HepG2 (cell line): ENCODE results near the gene FRMD4B. TPM values are rescaled to one million over a fixed set of nuclear protein-coding genes. Genes with fewer than 3 reads are reported as not detected.
A peak's percentile ranks its signal among the peaks of the same experiment; 100 is the strongest.

Experiments
- ATAC-seq: fragments of 200-7000 bp; cut with Tn5 transposase; 3 replicates; pipeline ENCODE4 v1.9.1; 2020; ENCODE audit warnings: mild to moderate bottlenecking, moderate library complexity
- Bru-seq: library from RNA; stranded (reverse); fragments of 400-500 nt; gene quantifications from one replicate; lab custom pipeline; 2021; lab: Mats Ljungman, UMichigan
- BruChase-seq, 2 experiments: library from RNA; stranded (reverse); fragments of 400-500 nt; gene quantifications; one replicate each; lab custom pipeline; 2021; lab: Mats Ljungman, UMichigan
- BruUV-seq: library from RNA; stranded (reverse); fragments of 400-500 nt; replicated peaks from 2 replicates; lab custom pipeline; 2021; lab: Mats Ljungman, UMichigan
- CTCF ChIA-PET: fragments of 300-600 bp; formaldehyde crosslinking; extraction: SDS; loops from one replicate; lab custom pipeline; 2021; ENCODE audit warnings: low total read pairs, inconsistent platforms, low intra/inter-chr PET ratio; lab: Yijun Ruan, JAX
- POLR2A ChIA-PET: fragments of 350-600 bp; sonication (Branson Sonifier 250); formaldehyde crosslinking; loops from one replicate; lab custom pipeline; 2020; ENCODE audit warnings: antibody characterized with exemption, inconsistent platforms; lab: Yijun Ruan, JAX
- DNase-seq: peaks from one replicate; pipeline ENCODE4 v3.0.0-alpha.2; 2015; ENCODE audit warnings: low spot score
- FAIRE-seq: peaks from 3 replicates; lab custom pipeline; 2011; peaks lifted over from hg19 to GRCh38; lab: Jason Lieb, UNC
- H2AFZ ChIP-seq: one replicate; pipeline ENCODE4 v1.6.1; 2011; ENCODE audit warnings: low read length, inconsistent platforms
- H3K27ac ChIP-seq: fragments of 300-600 bp; 3 replicates; pipeline ENCODE4 v1.8.0; 2011; ENCODE audit warnings: mixed run types, mild to moderate bottlenecking, mixed read lengths, low read length, inconsistent platforms; ENCODE audit not compliant: insufficient read depth; ENCODE audit errors: extremely low read length
- H3K27me3 ChIP-seq, 2 experiments: fragments of 200-600 bp in 1 of 2; 2 replicates in 1 of 2; 3 replicates in 1 of 2; pipeline versions ENCODE4 v1.6.0 to v1.8.0; 2011; ENCODE audit warnings: low read length in 2 of 2, mild to moderate bottlenecking in 2 of 2, moderate library complexity in 2 of 2, inconsistent platforms in 1 of 2; ENCODE audit not compliant: insufficient read depth in 2 of 2, control insufficient read depth in 1 of 2
- H3K36me3 ChIP-seq, 2 experiments: fragments of 200-600 bp in 1 of 2; replicated peaks in 1 of 2; 2 replicates in 1 of 2; 3 replicates in 1 of 2; pipeline versions ENCODE4 v1.5.1 to v1.8.0; 2011; ENCODE audit warnings: low read length in 2 of 2, inconsistent platforms in 1 of 2; ENCODE audit not compliant: insufficient read depth in 2 of 2, control insufficient read depth in 1 of 2
- H3K4me1 ChIP-seq: 2 replicates; pipeline ENCODE4 v1.5.1; 2012; ENCODE audit warnings: low read length, inconsistent platforms; ENCODE audit not compliant: insufficient read depth
- H3K4me2 ChIP-seq: 2 replicates; pipeline ENCODE4 v1.6.0; 2011; ENCODE audit warnings: low read depth, low read length, inconsistent platforms
- H3K4me3 ChIP-seq, 3 experiments: fragments of 200-600 bp in 1 of 3; sonication (generic), shearing (Covaris generic) in 1 of 3; replicated peaks in 1 of 3; 2 replicates each; pipeline ENCODE4 v1.5.1; 2011 to 2016; ENCODE audit warnings: low read length in 3 of 3, inconsistent platforms in 2 of 3, low read depth in 2 of 3, mild to moderate bottlenecking in 2 of 3, control low read depth in 1 of 3, mixed read lengths in 1 of 3; ENCODE audit not compliant: insufficient read depth in 1 of 3
- H3K79me2 ChIP-seq: one replicate; pipeline ENCODE4 v1.6.1; 2011; ENCODE audit warnings: low read length, inconsistent platforms; ENCODE audit not compliant: insufficient read depth
- H3K9ac ChIP-seq: 2 replicates; pipeline ENCODE4 v1.6.0; 2011; ENCODE audit warnings: mild to moderate bottlenecking, low read depth, low read length, inconsistent platforms; ENCODE audit not compliant: insufficient read depth
- H3K9me3 ChIP-seq: 2 replicates; pipeline ENCODE4 v1.5.1; 2012; ENCODE audit warnings: mild to moderate bottlenecking, low read length
- H4K20me1 ChIP-seq: 2 replicates; pipeline ENCODE4 v1.6.0; 2011; ENCODE audit warnings: inconsistent platforms, mild to moderate bottlenecking, low read length, moderate library complexity; ENCODE audit not compliant: insufficient read depth
- AKAP8 ChIP-seq: sonication (generic); formaldehyde crosslinking; IDR thresholded peaks from 2 replicates; pipeline ENCODE4 v1.5.1; 2020; ENCODE audit warnings: mild to moderate bottlenecking, missing genetic modification reagents
- GABPB1 ChIP-seq: IDR thresholded peaks from 2 replicates; pipeline ENCODE4 v1.6.1; 2016; ENCODE audit warnings: mild to moderate bottlenecking, missing genetic modification reagents, moderate library complexity, missing compliant biosample characterization
- HCFC1 ChIP-seq: fragments of 150-350 bp; IDR thresholded peaks from 2 replicates; pipeline ENCODE4 v1.6.1; 2014; ENCODE audit warnings: low read depth, low read length
- HOXA7 ChIP-seq: sonication (generic); formaldehyde crosslinking; IDR thresholded peaks from 2 replicates; pipeline ENCODE4 v1.8.1; 2022; ENCODE audit warnings: mild to moderate bottlenecking, missing genetic modification reagents, moderate library complexity
- KLF13 ChIP-seq: sonication (generic); formaldehyde crosslinking; IDR thresholded peaks from 2 replicates; pipeline ENCODE4 v1.4.0; 2020; ENCODE audit warnings: mild to moderate bottlenecking, missing genetic modification reagents
- PHF5A ChIP-seq: IDR thresholded peaks from one replicate; pipeline ENCODE4 v1.6.1; 2018; ENCODE audit warnings: low read depth, missing genetic modification reagents; ENCODE audit not compliant: unreplicated experiment
- SALL2 ChIP-seq: sonication (generic); formaldehyde crosslinking; IDR thresholded peaks from 2 replicates; pipeline ENCODE4 v1.8.1; 2023; ENCODE audit warnings: mild to moderate bottlenecking, missing genetic modification reagents, inconsistent platforms
- U2AF1 ChIP-seq: fragments of 200-400 bp; formaldehyde crosslinking; optimal IDR thresholded peaks from 2 replicates; pipeline ENCODE3; 2017; ENCODE audit warnings: mild to moderate bottlenecking, low read depth, low read length
- ZNF234 ChIP-seq: sonication (generic); formaldehyde crosslinking; conservative IDR thresholded peaks from 2 replicates; pipeline ENCODE4 v1.5.1; 2020; ENCODE audit warnings: mild to moderate bottlenecking, missing genetic modification reagents
- ZNF263 ChIP-seq: sonication (generic); formaldehyde crosslinking; IDR thresholded peaks from 2 replicates; pipeline ENCODE4 v1.4.0; 2020; ENCODE audit warnings: missing genetic modification reagents
- ZNF777 ChIP-seq: sonication (generic); formaldehyde crosslinking; IDR thresholded peaks from 2 replicates; pipeline ENCODE4 v1.4.0; 2020; ENCODE audit warnings: missing genetic modification reagents
- WGBS: methylation state at CpG from one replicate; pipeline ENCODE4 v1.1.6; 2017; ENCODE audit warnings: low lambda C conversion rate; 5-methylcytosine and 5-hydroxymethylcytosine counted together
- in situ Hi-C: cut with HindIII; loops from 2 replicates; pipeline ENCODE4 v1.10.0; 2017; ENCODE audit warnings: low pct_unique_long_range_greater_than_20kb; ENCODE audit not compliant: extremely low pct_ligation_motif_present
- intact Hi-C: fragments of 100-400 bp; cut with micrococcal nuclease; formaldehyde crosslinking; loops from one replicate; pipeline ENCODE4 v1.10.0; 2022; ENCODE audit not compliant: unreplicated experiment
- long read RNA-seq, 2 experiments: library from RNA in 1 of 2; library from polyadenylated mRNA in 1 of 2; stranded (forward) in 1 of 2; unstranded in 1 of 2; transcript quantifications; one replicate each; pipeline ENCODE4 v2.0.0, GENCODE V29; 2019 to 2022
- polyA minus RNA-seq, 3 experiments: library from RNA; depleted of rRNA, polyadenylated mRNA; stranded (reverse); fragments of >200 nt; gene quantifications; 2 replicates each; pipeline ENCODE4 v1.2.3, GENCODE V29; 2011; ENCODE audit warnings: low replicate concordance in 1 of 3
- polyA plus RNA-seq, 8 experiments: library from polyadenylated mRNA; depleted of rRNA in 3 of 8; stranded (reverse) in 7 of 8; unstranded in 1 of 8; fragments of >200 nt; fragmentation: Illumina TruSeq in 4 of 8; extraction: Trizol in 4 of 8; gene quantifications; 2 replicates each; pipeline versions ENCODE4 v1.2.1 to v1.2.3, GENCODE V29; 2011 to 2016; ENCODE audit warnings: low read depth in 4 of 8, missing spikeins in 1 of 8, mixed read lengths in 1 of 8; ENCODE audit not compliant: insufficient read depth in 1 of 8
- total RNA-seq, 5 experiments: library from RNA; depleted of rRNA; stranded (reverse); fragments of >200 nt; fragmentation: Illumina TruSeq; extraction: Trizol; gene quantifications; 2 replicates each; pipeline ENCODE4 v1.2.3, GENCODE V29; 2016; ENCODE audit warnings: low read depth in 1 of 5
- TF ChIP-seq, protein P1 (sequence below): sonication (generic); formaldehyde crosslinking; IDR thresholded peaks from 2 replicates; pipeline ENCODE4 v1.4.0; 2020; ENCODE audit warnings: missing genetic modification reagents
- TF ChIP-seq, protein P2 (sequence below): sonication (generic); formaldehyde crosslinking; IDR thresholded peaks from 2 replicates; pipeline ENCODE4 v1.5.1; 2020; ENCODE audit warnings: missing genetic modification reagents, mild to moderate bottlenecking, borderline replicate concordance

The FRMD4B gene
- total RNA-seq (2016; rRNA removed; fragmentation: Illumina TruSeq; extraction: Trizol) (3.3 and 4.4 TPM in 2 replicates), polyA plus RNA-seq (2011; rRNA removed) (2.4 and 3.0 TPM in 2 replicates), polyA minus RNA-seq (2011; rRNA and poly(A)+ RNA removed; ENCODE audit: low replicate concordance) (4.1 and 6.9 TPM in 2 replicates), Bru-seq, nascent RNA (percentile 36 among the genes with signal in this experiment), BruChase-seq, experiment 1, labeled RNA remaining after a 6-hour chase (percentile 29 among the genes with signal in this experiment), BruChase-seq, experiment 2, labeled RNA remaining after a 2-hour chase (percentile 32 among the genes with signal in this experiment)
- total RNA-seq (2016; cell fraction: cytosol; rRNA removed; fragmentation: Illumina TruSeq; extraction: Trizol; ENCODE audit: low read depth): 0.09 and 0.40 TPM in 2 replicates
- total RNA-seq (2016; cell fraction: insoluble cytoplasmic fraction; rRNA removed; fragmentation: Illumina TruSeq; extraction: Trizol): 2.1 and 3.5 TPM in 2 replicates
- total RNA-seq (2016; cell fraction: membrane; rRNA removed; fragmentation: Illumina TruSeq; extraction: Trizol): 0.93 and 1.0 TPM in 2 replicates
- total RNA-seq (2016; cell fraction: nucleus; rRNA removed; fragmentation: Illumina TruSeq; extraction: Trizol): 3.7 and 5.7 TPM in 2 replicates
- polyA plus RNA-seq (2011; cell fraction: cytosol; rRNA removed): 2.7 and 2.9 TPM in 2 replicates
- polyA plus RNA-seq (2011; cell fraction: nucleus; rRNA removed): 3.7 and 4.1 TPM in 2 replicates
- polyA plus RNA-seq (2012): 1.4 and 1.6 TPM in 2 replicates
- polyA plus RNA-seq (2016; cell fraction: cytosol; fragmentation: Illumina TruSeq; extraction: Trizol; ENCODE audit: low read depth): 0.03 and 0.06 TPM in 2 replicates
- 1.5 and 2.2 TPM in 2 replicates for polyA plus RNA-seq (2016; cell fraction: insoluble cytoplasmic fraction; fragmentation: Illumina TruSeq; extraction: Trizol; ENCODE audit: low read depth)
- polyA plus RNA-seq (2016; cell fraction: membrane; fragmentation: Illumina TruSeq; extraction: Trizol; ENCODE audit: low read depth): 0.22 and 0.40 TPM in 2 replicates
- 1.4 and 2.1 TPM in 2 replicates for polyA plus RNA-seq (2016; cell fraction: nucleus; fragmentation: Illumina TruSeq; extraction: Trizol; ENCODE audit: insufficient read depth, low read depth)
- 1.5 and 1.6 TPM in 2 replicates for polyA minus RNA-seq (2011; cell fraction: cytosol; rRNA and poly(A)+ RNA removed)
- 21.3 and 23.2 TPM in 2 replicates for polyA minus RNA-seq (2011; cell fraction: nucleus; rRNA and poly(A)+ RNA removed)
- long read RNA-seq, experiment 1, partial matches to known transcripts: 1 of 2 reads
- long read RNA-seq, experiment 1, other reads (novel, unspliced or antisense): 1 of 2 reads
- long read RNA-seq, experiment 2, partial matches to known transcripts: 0 of 1 reads
- long read RNA-seq, experiment 2, other reads (novel, unspliced or antisense): 1 of 1 reads

DNA sequence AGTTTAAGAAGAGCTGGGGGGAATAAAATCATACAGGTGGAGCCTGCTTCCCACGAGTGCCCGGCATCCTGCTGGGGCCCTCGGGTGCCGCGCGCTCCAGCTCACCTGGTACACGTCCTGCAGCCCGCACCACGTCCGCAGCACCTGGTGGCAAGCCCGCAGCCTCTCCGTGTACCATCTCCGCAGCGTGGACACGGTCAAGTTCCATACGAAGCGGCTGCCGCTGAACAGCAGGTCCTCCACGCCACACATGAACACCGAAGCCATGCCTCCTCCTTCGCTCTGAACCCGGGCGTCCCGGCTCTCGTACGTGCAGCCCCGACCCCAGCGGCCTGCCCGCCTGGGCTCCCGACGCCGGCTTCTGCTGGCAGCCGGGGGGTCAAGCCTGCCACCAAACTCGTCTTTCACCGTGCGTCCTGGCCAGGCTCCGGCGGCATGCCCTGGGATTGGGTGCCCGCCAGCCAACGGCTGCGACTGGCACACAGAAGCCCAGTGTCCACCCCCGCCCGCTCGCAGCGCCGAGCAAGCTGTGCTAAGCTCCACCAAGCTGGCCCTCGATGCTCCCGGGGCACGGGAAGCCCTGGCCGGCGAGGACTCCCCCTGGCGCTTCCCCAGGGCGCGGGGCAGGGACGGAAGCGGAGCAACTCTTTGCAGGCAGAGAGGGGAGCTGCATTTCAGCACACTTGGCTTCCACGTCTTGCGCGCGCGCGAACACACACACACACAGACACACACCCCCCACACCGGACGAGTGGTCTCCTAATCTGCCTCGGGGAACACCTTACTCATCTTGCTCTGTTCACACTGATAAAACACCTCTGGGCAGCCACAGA lies at the start of gene FRMD4B:
Gene FRMD4B, minus strand, starts transcription at position 366 of the 833 bp plus-strand sequence. Its CDS starts 99 bp downstream, at position 267.
- Histone ChIP-seq H3K4me2 (peak within 1 kb of the TSS; percentile 67), H3K27ac (no peak within 1 kb of the TSS), H2AFZ (no peak within 1 kb of the TSS), H4K20me1 (no peaks in the 10 kb centered on the region), H3K79me2 (no peaks in the 10 kb centered on the region), H3K36me3 (no peaks in the 10 kb centered on the region), H3K4me1 (peaks cover 8% of the 10 kb centered on the region; the same call in 1 of the 2 replicates), H3K27me3 (peaks cover 4 to 30% of the 10 kb centered on the region in 2 experiments), H3K4me3 (peak within 1 kb of the TSS; percentile 12 to 58 (median 16); a peak in 2 of 6 replicates), H3K9me3 (no peaks in the 10 kb centered on the region), H3K9ac (no peak within 1 kb of the TSS)
- WGBS: 5% methylated on average over 38 of the region's 65 CpGs
- DNase-seq: peak; percentile 3
- in situ Hi-C loops: no loop called here
- no TSS peak for BruUV-seq
- ChIA-PET POLR2A (no interaction called here), CTCF (interaction anchor here (1.1 kb wide), 1 partner anchor 225 kb away, joined by 3 read pairs; no protein-coding TSS in a partner anchor)
- FAIRE-seq: no peak
- intact Hi-C loops: no loop called here
- peak; percentile 99 for ATAC-seq
- peak; percentile 42; the same call in 1 of the 2 replicates for TF ChIP-seq GABPB1 (CRISPR knock-in tag)
- TF ChIP-seq PHF5A (CRISPR knock-in tag): no peak
- TF ChIP-seq HOXA7: no peak
- TF ChIP-seq HCFC1: no peak
- TF ChIP-seq ZNF777 (CRISPR knock-in tag): peak; percentile 35; the same call in 1 of the 2 replicates
- 0 out of 2 replicates have a peak, but pooled peaks have one; percentile 26 for TF ChIP-seq SALL2 (CRISPR knock-in tag)
- no peak for TF ChIP-seq U2AF1
- TF ChIP-seq, protein P1, sequence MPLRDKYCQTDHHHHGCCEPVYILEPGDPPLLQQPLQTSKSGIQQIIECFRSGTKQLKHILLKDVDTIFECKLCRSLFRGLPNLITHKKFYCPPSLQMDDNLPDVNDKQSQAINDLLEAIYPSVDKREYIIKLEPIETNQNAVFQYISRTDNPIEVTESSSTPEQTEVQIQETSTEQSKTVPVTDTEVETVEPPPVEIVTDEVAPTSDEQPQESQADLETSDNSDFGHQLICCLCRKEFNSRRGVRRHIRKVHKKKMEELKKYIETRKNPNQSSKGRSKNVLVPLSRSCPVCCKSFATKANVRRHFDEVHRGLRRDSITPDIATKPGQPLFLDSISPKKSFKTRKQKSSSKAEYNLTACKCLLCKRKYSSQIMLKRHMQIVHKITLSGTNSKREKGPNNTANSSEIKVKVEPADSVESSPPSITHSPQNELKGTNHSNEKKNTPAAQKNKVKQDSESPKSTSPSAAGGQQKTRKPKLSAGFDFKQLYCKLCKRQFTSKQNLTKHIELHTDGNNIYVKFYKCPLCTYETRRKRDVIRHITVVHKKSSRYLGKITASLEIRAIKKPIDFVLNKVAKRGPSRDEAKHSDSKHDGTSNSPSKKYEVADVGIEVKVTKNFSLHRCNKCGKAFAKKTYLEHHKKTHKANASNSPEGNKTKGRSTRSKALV (CRISPR knock-in tag): peak; percentile 57; the same call in 1 of the 2 replicates
- TF ChIP-seq AKAP8 (CRISPR knock-in tag): no peak
- no peak for TF ChIP-seq KLF13
- TF ChIP-seq ZNF263 (CRISPR knock-in tag): peak; percentile 82
- TF ChIP-seq, protein P2, sequence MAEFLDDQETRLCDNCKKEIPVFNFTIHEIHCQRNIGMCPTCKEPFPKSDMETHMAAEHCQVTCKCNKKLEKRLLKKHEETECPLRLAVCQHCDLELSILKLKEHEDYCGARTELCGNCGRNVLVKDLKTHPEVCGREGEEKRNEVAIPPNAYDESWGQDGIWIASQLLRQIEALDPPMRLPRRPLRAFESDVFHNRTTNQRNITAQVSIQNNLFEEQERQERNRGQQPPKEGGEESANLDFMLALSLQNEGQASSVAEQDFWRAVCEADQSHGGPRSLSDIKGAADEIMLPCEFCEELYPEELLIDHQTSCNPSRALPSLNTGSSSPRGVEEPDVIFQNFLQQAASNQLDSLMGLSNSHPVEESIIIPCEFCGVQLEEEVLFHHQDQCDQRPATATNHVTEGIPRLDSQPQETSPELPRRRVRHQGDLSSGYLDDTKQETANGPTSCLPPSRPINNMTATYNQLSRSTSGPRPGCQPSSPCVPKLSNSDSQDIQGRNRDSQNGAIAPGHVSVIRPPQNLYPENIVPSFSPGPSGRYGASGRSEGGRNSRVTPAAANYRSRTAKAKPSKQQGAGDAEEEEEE: no peak
- no peak for TF ChIP-seq ZNF234
